Hematopoietic multipotent progenitor cell treated with erythropoietin and hydrocortisone succinate and interleukin-3 and kit ligand, for 15 days (in vitro differentiated cells): Measurements from ENCODE around the gene SLITRK3.

ENCODE experiments used
- DNase-seq: peaks from one replicate; pipeline ENCODE4 v3.0.0-alpha.2; 2015; ENCODE audit warnings: low spot score

Gene SLITRK3

GRCh38 chr3:165195640-165196576 is at the start of gene SLITRK3:
TSS of gene SLITRK3 (minus strand) at chr3:165196384. CDS start at chr3:165190830, 5,554 bp downstream.
- no peak for DNase-seq

GRCh38 chr3:165243597-165243996 is 47.4 kb upstream of the SLITRK3 start:
- DNase-seq: no peak

GRCh38 chr3:165233501-165234195 is 37.5 kb upstream of the SLITRK3 start:
- DNase-seq: no peak

- no peak for DNase-seq
Observed at GRCh38 chr3:165225604-165226003, 29.4 kb upstream of the SLITRK3 start.

- DNase-seq: no peak
Observed at GRCh38 chr3:165217739-165218138, 21.6 kb upstream of the SLITRK3 start.

GRCh38 chr3:165212580-165212979 is 16.4 kb upstream of the SLITRK3 start:
- no peak for DNase-seq

GRCh38 chr3:165211721-165212120 is 15.5 kb upstream of the SLITRK3 start:
- no peak for DNase-seq

GRCh38 chr3:165210727-165211126 is 14.5 kb upstream of the SLITRK3 start:
- no peak for DNase-seq

GRCh38 chr3:165210132-165210531 is 13.9 kb upstream of the SLITRK3 start:
- no peak for DNase-seq

- peak; percentile 9 for DNase-seq
Observed at GRCh38 chr3:165206454-165207266, 10.5 kb upstream of the SLITRK3 start.

GRCh38 chr3:165204445-165204844 is 8.3 kb upstream of the SLITRK3 start:
- no peak for DNase-seq

GRCh38 chr3:165202995-165203394 is 6.8 kb upstream of the SLITRK3 start:
- no peak for DNase-seq

- DNase-seq: no peak
Observed at GRCh38 chr3:165201964-165202363, 5.8 kb upstream of the SLITRK3 start.

- DNase-seq: no peak
Observed at GRCh38 chr3:165197481-165197800, 1.3 kb upstream of the SLITRK3 start.

- DNase-seq: no peak
Observed at GRCh38 chr3:165196577-165197480, 645 bp upstream of the SLITRK3 start.

GRCh38 chr3:165195241-165195639 is 944 bp downstream of the SLITRK3 start:
- no peak for DNase-seq

GRCh38 chr3:165194511-165195240 is 1.5 kb downstream of the SLITRK3 start:
- no peak for DNase-seq

- DNase-seq: no peak
Observed at GRCh38 chr3:165193366-165194254, 2.6 kb downstream of the SLITRK3 start.

- DNase-seq: no peak
Observed at GRCh38 chr3:165192610-165193192, 3.5 kb downstream of the SLITRK3 start.
